Measurements from ENCODE around the gene OOEP.
"Not testable (repeated sequence)": the region's sequence is repeated elsewhere in the genome, so short reads cannot be mapped to it uniquely, and the experiment has no call there.

OOEP gene

DNA sequence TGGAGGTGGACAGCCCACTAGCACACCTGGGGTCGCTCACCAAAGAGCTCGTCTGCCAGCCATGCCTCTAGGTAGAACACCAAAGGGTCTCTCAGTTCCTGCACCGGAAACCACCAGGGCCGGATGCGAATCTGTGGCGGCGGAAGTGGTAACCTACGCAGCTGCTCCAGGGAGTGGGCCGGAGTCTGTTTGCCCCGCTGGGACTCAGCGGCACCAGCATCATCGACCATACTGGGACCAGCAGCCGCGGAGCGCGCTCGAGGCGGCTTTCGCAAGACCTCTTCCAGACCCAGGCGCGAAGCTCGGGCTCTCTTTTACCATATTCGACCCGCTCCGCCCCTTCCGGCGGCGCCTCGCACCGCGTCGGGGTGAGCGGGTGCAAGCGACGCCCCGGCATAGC is at the start of gene OOEP:
Gene OOEP (minus strand): TSS at position 335 of the 400 bp plus-strand sequence. CDS start 105 bp downstream, at position 230.
- no peak for DNase-seq (ENCODE audit: low read depth)

DNA sequence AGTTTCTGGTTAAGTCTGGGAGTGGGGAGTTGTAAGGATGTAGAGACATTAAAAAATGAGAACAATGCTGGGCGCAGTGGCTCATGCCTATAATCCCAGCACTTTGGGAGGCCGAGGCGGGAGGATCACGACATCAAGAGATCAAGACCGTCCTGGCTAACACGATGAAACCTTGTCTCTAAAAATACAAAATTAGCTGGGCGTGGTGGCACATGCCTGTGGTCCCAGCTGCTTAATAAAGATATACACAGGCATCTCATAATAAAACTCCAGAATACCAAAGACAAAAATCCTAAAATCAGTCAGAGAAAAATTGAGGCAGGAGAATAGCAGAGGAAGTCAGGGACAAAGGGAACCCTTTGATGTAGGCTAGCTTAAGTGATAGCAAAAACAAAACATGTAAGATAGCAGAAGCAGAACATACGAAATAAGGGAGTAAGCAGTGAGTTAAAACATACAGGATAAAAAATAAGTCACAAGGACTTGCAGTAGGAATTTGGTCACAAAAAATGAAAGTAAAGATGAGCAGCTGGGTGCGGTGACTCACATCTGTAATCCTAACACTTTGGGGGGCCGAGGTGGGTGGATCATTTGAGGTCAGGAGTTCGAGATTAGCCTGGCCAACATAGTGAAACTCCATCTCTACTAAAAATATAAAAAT is 48.5 kb upstream of the OOEP start:
- DNase-seq (ENCODE audit: low read depth), result peak; percentile 33

- DNase-seq (ENCODE audit: low read depth), result no peak
These were observed 43.4 kb upstream of the OOEP start for GRCh38 chr6:73413102-73413501.

DNA sequence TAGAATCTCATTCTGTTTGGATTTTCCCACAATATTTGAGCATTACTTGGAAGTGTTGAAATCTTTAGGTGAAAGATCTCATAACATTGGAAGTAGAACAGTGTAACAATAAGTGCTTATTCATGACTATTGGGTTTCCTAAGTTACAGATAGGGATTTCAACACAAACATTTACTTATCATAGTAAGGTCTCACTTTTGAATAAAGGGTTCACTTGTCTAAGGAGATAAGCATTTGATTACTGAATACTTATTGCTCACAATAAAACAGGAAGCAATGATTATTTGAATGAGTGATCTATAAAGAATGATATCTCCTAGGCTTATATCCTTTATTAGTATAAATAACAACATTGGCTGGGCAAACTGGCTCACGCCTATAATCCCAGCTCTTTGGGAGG is 39.7 kb upstream of the OOEP start:
- no peak for DNase-seq (ENCODE audit: low read depth)

- DNase-seq (ENCODE audit: low read depth), result no peak
These were observed 31.0 kb upstream of the OOEP start for GRCh38 chr6:73400656-73401055.

GRCh38 chr6:73395875-73396274 is 26.2 kb upstream of the OOEP start:
- no peak for DNase-seq (ENCODE audit: low read depth)

- peak; percentile 93 for DNase-seq (ENCODE audit: low read depth)
These were observed 25.1 kb upstream of the OOEP start, which contains the start of gene DDX43 for GRCh38 chr6:73394577-73395354. TSS of gene DDX43 (plus strand) at chr6:73394828. CDS start at chr6:73394906, 78 bp downstream.

DNA sequence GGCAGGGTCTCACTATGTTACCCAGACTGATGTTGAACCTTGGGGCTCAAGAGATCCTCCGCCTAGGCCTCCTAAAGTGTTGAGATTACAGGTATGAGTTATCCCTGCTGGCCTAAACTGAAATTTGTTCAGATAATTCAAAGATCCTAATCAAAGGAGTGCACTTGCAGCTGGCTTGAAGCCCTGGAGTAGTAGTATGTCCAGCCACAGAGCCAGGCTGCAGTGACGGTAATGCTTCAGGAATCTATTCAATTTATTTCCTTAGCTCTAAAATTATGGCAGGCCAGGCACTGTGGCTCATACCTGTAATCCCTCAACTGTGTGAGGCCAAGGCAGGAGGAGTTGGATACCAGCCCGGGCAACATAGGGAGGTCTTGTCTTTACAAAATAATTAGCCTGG is 23.6 kb upstream of the OOEP start:
- no peak for DNase-seq (ENCODE audit: low read depth)

- DNase-seq (ENCODE audit: low read depth), result not testable (repeated sequence)
These were observed 22.5 kb upstream of the OOEP start for GRCh38 chr6:73392188-73392587.

DNA sequence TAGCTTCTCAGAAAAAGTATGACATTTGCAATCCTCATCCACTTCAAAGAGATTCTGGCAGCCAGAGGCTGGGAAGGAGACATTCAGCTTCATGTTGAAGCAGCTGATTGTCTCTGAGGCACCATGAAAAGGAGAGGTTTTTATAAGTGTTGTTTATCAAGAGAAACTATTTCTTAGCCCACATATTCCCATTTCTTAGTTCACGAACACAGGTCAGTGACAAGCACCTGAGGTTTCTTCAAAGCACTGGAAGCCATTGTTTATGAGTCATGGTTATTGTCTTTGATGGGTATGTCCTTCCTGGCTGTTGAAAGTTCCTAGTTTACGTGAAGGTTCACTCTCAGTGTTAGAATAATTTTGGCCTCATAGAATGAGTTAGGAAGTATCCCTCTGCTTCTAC is 22.0 kb upstream of the OOEP start:
- DNase-seq (ENCODE audit: low read depth), result no peak

DNA sequence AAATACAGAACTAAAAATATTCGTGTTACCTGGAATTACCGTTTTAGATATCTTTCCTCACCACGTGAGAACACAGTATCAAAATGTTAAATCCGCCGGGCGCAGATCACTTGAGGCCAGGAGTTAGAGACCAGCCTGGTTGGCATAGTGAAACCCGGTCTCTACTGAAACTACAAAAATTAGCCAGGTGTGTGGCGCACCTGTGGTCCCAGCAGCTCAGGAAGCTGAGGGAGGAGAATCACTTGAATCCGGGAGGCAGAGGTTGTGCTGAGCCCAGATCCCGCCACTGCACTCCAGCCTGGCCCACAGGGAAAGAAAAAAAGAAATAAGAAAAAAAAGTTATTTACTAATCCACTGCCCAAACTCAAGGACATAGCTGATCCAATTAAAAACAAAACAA is 20.2 kb upstream of the OOEP start:
- DNase-seq (ENCODE audit: low read depth), result no peak

GRCh38 chr6:73388800-73389512 is 19.3 kb upstream of the OOEP start:
- peak; percentile 38 for DNase-seq (ENCODE audit: low read depth)

DNA sequence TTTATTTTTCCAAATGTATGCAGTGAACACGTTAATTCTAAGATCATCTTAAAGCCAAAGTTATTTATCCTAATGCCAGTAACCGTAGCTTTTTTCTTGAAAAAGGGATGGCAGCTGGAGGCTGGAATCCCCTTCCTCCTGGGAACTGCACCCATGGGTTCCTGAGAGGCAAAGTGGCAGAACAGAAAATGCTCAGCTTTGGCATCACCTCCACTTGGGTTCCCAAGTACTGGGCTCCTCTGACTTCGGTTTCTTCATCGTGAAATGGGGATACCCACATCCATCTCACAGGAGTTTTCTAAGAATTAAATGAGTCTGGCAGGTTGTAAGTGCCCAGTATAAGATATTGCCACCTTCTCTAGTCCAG is 18.7 kb upstream of the OOEP start:
- no peak for DNase-seq (ENCODE audit: low read depth)

DNA sequence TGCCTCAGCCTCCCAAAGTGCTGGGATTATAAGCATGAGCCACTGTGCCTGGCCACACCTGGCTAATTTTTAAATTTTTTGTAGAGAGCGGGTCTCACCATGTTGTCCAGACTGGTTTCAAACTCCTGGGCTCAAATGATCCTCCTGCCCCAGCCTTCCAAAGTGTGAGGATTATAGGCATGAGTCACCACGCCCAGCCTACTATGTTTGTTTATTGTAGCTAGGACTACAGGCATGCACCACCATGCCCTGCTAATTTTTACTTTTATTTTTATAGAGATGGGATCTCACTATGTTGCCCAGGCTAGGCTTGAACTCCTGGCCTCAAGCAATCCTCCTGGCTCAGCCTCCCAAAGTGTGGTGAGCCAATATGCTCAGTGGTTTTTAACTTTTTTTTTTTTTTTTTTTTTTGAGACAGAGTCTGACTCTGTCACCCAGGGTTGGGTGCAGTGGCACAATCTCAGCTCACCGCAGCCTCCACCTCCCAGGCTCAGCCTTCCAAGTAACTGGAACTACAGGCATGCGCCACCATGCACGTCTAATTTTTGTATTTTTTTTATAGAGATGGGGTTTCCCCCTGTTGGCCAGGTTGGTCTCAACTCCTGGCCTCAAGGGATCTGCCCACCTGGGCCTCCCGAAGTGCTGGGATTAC is 12.9 kb upstream of the OOEP start:
- DNase-seq (ENCODE audit: low read depth), result no peak

- not testable (repeated sequence) for DNase-seq (ENCODE audit: low read depth)
These were observed 11.8 kb upstream of the OOEP start for GRCh38 chr6:73381531-73381930.

- peak; percentile 8 for DNase-seq (ENCODE audit: low read depth)
These were observed 7.5 kb upstream of the OOEP start for GRCh38 chr6:73377225-73377624.

GRCh38 chr6:73375216-73375615 is 5.5 kb upstream of the OOEP start:
- no peak for DNase-seq (ENCODE audit: low read depth)

DNA sequence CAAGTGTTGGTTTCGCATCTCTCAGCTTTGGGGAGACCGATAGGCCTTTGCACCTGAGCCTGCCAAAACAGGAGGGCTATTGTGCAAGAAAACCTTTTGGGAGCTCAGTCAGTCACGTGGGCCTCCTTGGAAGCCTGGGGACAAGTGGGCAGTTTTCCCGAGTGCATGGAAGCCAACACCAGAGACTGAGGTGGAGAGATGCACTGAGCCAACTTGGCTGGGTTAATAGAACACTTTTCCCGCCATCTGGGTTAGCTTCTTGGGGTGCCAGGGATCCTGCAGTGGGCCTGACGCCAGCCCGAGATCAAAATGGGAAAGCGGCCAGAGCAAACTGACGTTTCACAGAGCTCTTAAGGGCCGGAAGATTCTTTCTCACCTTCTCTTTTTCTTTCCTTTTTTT is 2.8 kb upstream of the OOEP start:
- no peak for DNase-seq (ENCODE audit: low read depth)

GRCh38 chr6:73371984-73372383 is 2.3 kb upstream of the OOEP start:
- no peak for DNase-seq (ENCODE audit: low read depth)

GRCh38 chr6:73369157-73369556 is 540 bp downstream of the OOEP start:
- DNase-seq (ENCODE audit: low read depth), result no peak

GRCh38 chr6:73368675-73369074 is 1.0 kb downstream of the OOEP start:
- DNase-seq (ENCODE audit: low read depth), result no peak

DNA sequence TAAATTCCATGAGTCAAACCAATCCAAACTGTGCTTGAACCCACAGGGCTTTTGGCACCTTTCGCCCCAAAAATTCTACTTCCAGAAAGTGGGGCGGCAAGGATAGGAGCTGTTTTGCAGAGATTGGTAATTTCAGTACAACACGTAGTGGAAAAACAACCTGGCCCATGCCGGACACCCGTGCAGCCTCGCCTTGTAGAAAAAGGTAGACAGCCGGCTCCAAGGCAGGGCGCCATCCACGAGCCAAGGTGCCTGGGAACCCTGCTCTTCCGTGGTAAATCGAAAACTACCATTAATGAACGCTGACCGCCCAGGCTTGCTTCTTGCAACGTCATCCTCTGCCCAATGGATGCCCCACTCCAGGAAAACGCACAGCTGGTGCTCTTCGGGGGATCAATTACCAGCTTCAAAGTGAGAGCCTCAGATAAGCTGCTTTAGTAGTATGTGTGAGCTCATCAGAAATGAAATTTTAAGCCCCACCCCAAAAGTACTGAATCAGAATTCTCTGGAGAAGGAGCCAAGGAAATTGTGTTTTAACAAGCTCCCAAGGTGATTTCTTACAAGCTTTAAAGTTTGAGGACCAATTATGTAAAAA is 1.8 kb downstream of the OOEP start:
- DNase-seq (ENCODE audit: low read depth), result no peak

All from amniotic epithelial cell (primary cell).